GM15510 (cell line): ENCODE measurements around the gene CELSR3.

Experiments used
- POLR2A ChIP-seq: IDR thresholded peaks from 3 replicates; pipeline ENCODE4 v1.6.1; 2011; ENCODE audit warnings: borderline replicate concordance; ENCODE audit not compliant: insufficient read length; ENCODE audit errors: extremely low read depth

CELSR3 gene

GRCh38 chr3:48681974-48682610, 19.4 kb upstream of the CELSR3 start:
- no peak for TF ChIP-seq POLR2A

- no peak for TF ChIP-seq POLR2A
These were observed 18.8 kb upstream of the CELSR3 start for GRCh38 chr3:48681541-48681880.

GRCh38 chr3:48680811-48681540, 18.3 kb upstream of the CELSR3 start:
- TF ChIP-seq POLR2A, result no peak

GRCh38 chr3:48679411-48680391, 17.0 kb upstream of the CELSR3 start:
- no peak for TF ChIP-seq POLR2A

- no peak for TF ChIP-seq POLR2A
These were observed 16.1 kb upstream of the CELSR3 start for GRCh38 chr3:48678566-48679380.

GRCh38 chr3:48678056-48678455, 15.4 kb upstream of the CELSR3 start:
- TF ChIP-seq POLR2A, result no peak

GRCh38 chr3:48674505-48674904, 11.8 kb upstream of the CELSR3 start:
- TF ChIP-seq POLR2A, result no peak

- TF ChIP-seq POLR2A, result no peak
These were observed 9.8 kb upstream of the CELSR3 start for GRCh38 chr3:48672522-48672921.

- no peak for TF ChIP-seq POLR2A
These were observed 2.2 kb upstream of the CELSR3 start for GRCh38 chr3:48664929-48665328.

- no peak for TF ChIP-seq POLR2A
These were observed 1.6 kb upstream of the CELSR3 start for GRCh38 chr3:48664313-48664644.

GRCh38 chr3:48663489-48664312, 1.0 kb upstream of the CELSR3 start:
- peak; percentile 55 for TF ChIP-seq POLR2A

GRCh38 chr3:48662145-48662752, 437 bp downstream of the CELSR3 start:
- no peak for TF ChIP-seq POLR2A

GRCh38 chr3:48661501-48662144, 1.1 kb downstream of the CELSR3 start:
- TF ChIP-seq POLR2A, result no peak
